GM23338 (cell line): ENCODE results near the gene TUBA4B. TPM values are rescaled to one million over a fixed set of nuclear protein-coding genes. Genes with fewer than 3 reads are reported as not detected.

Source experiments
- ATAC-seq: fragments of 200-7000 bp; cut with Tn5 transposase; 3 replicates; pipeline ENCODE4 v1.9.1; 2020
- DNase-seq: peaks from one replicate; pipeline ENCODE4 v3.0.0-alpha.2; 2015; ENCODE audit warnings: low spot score
- H2AFZ ChIP-seq: fragments of 200-600 bp; sonication (generic); 2 replicates; pipeline ENCODE4 v1.8.0; 2016; ENCODE audit warnings: antibody characterized with exemption, mild to moderate bottlenecking, moderate library complexity
- H3F3A ChIP-seq: fragments of 200-600 bp; sonication (generic); replicated peaks from 2 replicates; pipeline ENCODE4 v1.8.0; 2017; ENCODE audit warnings: antibody characterized with exemption, mixed run types, low read depth
- H3K27ac ChIP-seq: fragments of 200-600 bp; sonication (generic); 2 replicates; pipeline ENCODE4 v1.6.1; 2016; ENCODE audit warnings: low read depth
- H3K27me3 ChIP-seq: fragments of 200-600 bp; sonication (generic); 2 replicates; pipeline ENCODE4 v1.8.0; 2016; ENCODE audit warnings: mild to moderate bottlenecking, mixed run types, moderate library complexity; ENCODE audit not compliant: insufficient read depth
- H3K36me3 ChIP-seq: fragments of 200-600 bp; sonication (generic); 2 replicates; pipeline ENCODE4 v1.8.0; 2016; ENCODE audit warnings: mild to moderate bottlenecking; ENCODE audit not compliant: insufficient read depth
- H3K4me1 ChIP-seq: fragments of 200-600 bp; sonication (generic); 2 replicates; pipeline ENCODE4 v1.8.0; 2016; ENCODE audit warnings: mild to moderate bottlenecking, moderate library complexity; ENCODE audit not compliant: insufficient read depth
- H3K4me2 ChIP-seq: fragments of 200-600 bp; sonication (generic); 2 replicates; pipeline ENCODE4 v1.7.1; 2017; ENCODE audit warnings: mixed run types
- H3K4me3 ChIP-seq: fragments of 200-600 bp; sonication (generic); 2 replicates; pipeline ENCODE4 v1.6.1; 2016; ENCODE audit warnings: mixed run types
- H3K79me2 ChIP-seq: fragments of 200-600 bp; sonication (generic); replicated peaks from 2 replicates; pipeline ENCODE4 v1.8.0; 2017; ENCODE audit warnings: mild to moderate bottlenecking; ENCODE audit not compliant: insufficient read depth
- H3K9me2 ChIP-seq: fragments of 200-600 bp; sonication (generic); 2 replicates; pipeline ENCODE4 v1.8.0; 2017; ENCODE audit not compliant: insufficient read depth
- H4K20me1 ChIP-seq: fragments of 200-600 bp; sonication (generic); replicated peaks from 2 replicates; pipeline ENCODE4 v1.8.0; 2017; ENCODE audit warnings: mild to moderate bottlenecking; ENCODE audit not compliant: insufficient read depth
- H3K27ac Mint-ChIP-seq: 2 replicates; pipeline ENCODE4 v1.8.0; 2020; ENCODE audit warnings: inconsistent platforms, mild to moderate bottlenecking, moderate library complexity, mixed read lengths
- H3K27me3 Mint-ChIP-seq: 3 replicates; pipeline ENCODE4 v1.8.0; 2022; ENCODE audit warnings: low read depth, mild to moderate bottlenecking, moderate library complexity, mixed read lengths, inconsistent platforms; ENCODE audit not compliant: insufficient read depth, poor library complexity
- H3K36me3 Mint-ChIP-seq: 3 replicates; pipeline ENCODE4 v1.8.0; 2021; ENCODE audit warnings: low read depth, mild to moderate bottlenecking, inconsistent platforms, moderate library complexity, mixed read lengths
- H3K4me1 Mint-ChIP-seq: 3 replicates; pipeline ENCODE4 v1.8.0; 2020; ENCODE audit warnings: mild to moderate bottlenecking, inconsistent platforms, mixed read lengths
- H3K4me3 Mint-ChIP-seq: 3 replicates; pipeline ENCODE4 v1.8.0; 2021; ENCODE audit warnings: moderate library complexity, mild to moderate bottlenecking, inconsistent platforms, mixed read lengths
- H3K9me3 Mint-ChIP-seq: 3 replicates; pipeline ENCODE4 v1.8.0; 2020; ENCODE audit warnings: moderate library complexity, mild to moderate bottlenecking, inconsistent platforms, mixed read lengths
- EZH2 ChIP-seq: fragments of 200-600 bp; sonication (generic); IDR thresholded peaks from one replicate; pipeline ENCODE4 v1.8.0; 2017; ENCODE audit warnings: antibody characterized with exemption, mild to moderate bottlenecking, low read depth; ENCODE audit not compliant: unreplicated experiment
- EZH2phosphoT487 ChIP-seq: fragments of 200-600 bp; sonication (generic); IDR thresholded peaks from one replicate; pipeline ENCODE4 v1.8.1; 2018; ENCODE audit warnings: antibody characterized with exemption; ENCODE audit not compliant: unreplicated experiment
- POLR2AphosphoS5 ChIP-seq: IDR thresholded peaks from 2 replicates; pipeline ENCODE4 v1.6.1; 2016; ENCODE audit warnings: antibody characterized with exemption, low read depth
- polyA plus RNA-seq: library from polyadenylated mRNA; unstranded; fragments of >200 nt; fragmentation: Nextera tagmentation; extraction: Ambion mirVana; gene quantifications from 2 replicates; pipeline ENCODE4 v1.2.1, GENCODE V29; 2016
- total RNA-seq: library from RNA; depleted of rRNA; stranded (reverse); fragments of >200 nt; shearing (Covaris generic); gene quantifications from 2 replicates; pipeline ENCODE4 v1.2.3, GENCODE V29; 2014
- TF ChIP-seq, protein P1 (sequence below): fragments of 250-450 bp; sonication (Bioruptor Pico); IDR thresholded peaks from 2 replicates; pipeline ENCODE4 v1.5.0; 2020; ENCODE audit warnings: mild to moderate bottlenecking, moderate library complexity

TUBA4B gene
- total and polyA plus RNA-seq, 2 experiments from 2014 or later, result 0.14 TPM; not detected in 1

GRCh38 chr2:219297766-219298456, 44.9 kb downstream of the TUBA4B start:
- H3K9me3 Mint-ChIP-seq, result no peaks in the 10 kb centered on the region; the same call in 1 of the 3 replicates
- no peaks in the 10 kb centered on the region; the same call in 2 of the 3 replicates for H3K36me3 Mint-ChIP-seq
- no peak overlapping the region for H3K27ac ChIP-seq
- H2AFZ ChIP-seq, result no peak overlapping the region
- peaks cover 36% of the 10 kb centered on the region for H3K27me3 Mint-ChIP-seq
- no peaks in the 10 kb centered on the region for H4K20me1 ChIP-seq
- no peak for ATAC-seq
- no peak overlapping the region for H3K4me2 ChIP-seq
- peaks cover 9% of the 10 kb centered on the region for H3K4me1 ChIP-seq
- no peaks in the 10 kb centered on the region for H3K36me3 ChIP-seq
- TF ChIP-seq POLR2AphosphoS5 (no peak), EZH2 (no peak), EZH2phosphoT487 (no peak)
- TF ChIP-seq, protein P1, sequence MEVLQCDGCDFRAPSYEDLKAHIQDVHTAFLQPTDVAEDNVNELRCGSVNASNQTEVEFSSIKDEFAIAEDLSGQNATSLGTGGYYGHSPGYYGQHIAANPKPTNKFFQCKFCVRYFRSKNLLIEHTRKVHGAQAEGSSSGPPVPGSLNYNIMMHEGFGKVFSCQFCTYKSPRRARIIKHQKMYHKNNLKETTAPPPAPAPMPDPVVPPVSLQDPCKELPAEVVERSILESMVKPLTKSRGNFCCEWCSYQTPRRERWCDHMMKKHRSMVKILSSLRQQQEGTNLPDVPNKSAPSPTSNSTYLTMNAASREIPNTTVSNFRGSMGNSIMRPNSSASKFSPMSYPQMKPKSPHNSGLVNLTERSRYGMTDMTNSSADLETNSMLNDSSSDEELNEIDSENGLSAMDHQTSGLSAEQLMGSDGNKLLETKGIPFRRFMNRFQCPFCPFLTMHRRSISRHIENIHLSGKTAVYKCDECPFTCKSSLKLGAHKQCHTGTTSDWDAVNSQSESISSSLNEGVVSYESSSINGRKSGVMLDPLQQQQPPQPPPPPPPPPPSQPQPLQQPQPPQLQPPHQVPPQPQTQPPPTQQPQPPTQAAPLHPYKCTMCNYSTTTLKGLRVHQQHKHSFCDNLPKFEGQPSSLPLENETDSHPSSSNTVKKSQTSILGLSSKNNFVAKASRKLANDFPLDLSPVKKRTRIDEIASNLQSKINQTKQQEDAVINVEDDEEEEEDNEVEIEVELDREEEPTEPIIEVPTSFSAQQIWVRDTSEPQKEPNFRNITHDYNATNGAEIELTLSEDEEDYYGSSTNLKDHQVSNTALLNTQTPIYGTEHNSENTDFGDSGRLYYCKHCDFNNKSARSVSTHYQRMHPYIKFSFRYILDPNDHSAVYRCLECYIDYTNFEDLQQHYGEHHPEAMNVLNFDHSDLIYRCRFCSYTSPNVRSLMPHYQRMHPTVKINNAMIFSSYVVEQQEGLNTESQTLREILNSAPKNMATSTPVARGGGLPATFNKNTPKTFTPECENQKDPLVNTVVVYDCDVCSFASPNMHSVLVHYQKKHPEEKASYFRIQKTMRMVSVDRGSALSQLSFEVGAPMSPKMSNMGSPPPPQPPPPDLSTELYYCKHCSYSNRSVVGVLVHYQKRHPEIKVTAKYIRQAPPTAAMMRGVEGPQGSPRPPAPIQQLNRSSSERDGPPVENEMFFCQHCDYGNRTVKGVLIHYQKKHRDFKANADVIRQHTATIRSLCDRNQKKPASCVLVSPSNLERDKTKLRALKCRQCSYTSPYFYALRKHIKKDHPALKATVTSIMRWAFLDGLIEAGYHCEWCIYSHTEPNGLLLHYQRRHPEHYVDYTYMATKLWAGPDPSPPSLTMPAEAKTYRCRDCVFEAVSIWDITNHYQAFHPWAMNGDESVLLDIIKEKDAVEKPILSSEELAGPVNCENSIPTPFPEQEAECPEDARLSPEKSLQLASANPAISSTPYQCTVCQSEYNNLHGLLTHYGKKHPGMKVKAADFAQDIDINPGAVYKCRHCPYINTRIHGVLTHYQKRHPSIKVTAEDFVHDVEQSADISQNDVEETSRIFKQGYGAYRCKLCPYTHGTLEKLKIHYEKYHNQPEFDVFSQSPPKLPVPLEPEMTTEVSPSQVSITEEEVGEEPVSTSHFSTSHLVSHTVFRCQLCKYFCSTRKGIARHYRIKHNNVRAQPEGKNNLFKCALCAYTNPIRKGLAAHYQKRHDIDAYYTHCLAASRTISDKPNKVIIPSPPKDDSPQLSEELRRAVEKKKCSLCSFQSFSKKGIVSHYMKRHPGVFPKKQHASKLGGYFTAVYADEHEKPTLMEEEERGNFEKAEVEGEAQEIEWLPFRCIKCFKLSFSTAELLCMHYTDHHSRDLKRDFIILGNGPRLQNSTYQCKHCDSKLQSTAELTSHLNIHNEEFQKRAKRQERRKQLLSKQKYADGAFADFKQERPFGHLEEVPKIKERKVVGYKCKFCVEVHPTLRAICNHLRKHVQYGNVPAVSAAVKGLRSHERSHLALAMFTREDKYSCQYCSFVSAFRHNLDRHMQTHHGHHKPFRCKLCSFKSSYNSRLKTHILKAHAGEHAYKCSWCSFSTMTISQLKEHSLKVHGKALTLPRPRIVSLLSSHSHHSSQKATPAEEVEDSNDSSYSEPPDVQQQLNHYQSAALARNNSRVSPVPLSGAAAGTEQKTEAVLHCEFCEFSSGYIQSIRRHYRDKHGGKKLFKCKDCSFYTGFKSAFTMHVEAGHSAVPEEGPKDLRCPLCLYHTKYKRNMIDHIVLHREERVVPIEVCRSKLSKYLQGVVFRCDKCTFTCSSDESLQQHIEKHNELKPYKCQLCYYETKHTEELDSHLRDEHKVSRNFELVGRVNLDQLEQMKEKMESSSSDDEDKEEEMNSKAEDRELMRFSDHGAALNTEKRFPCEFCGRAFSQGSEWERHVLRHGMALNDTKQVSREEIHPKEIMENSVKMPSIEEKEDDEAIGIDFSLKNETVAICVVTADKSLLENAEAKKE, result no peak
- no peak for DNase-seq
- peaks cover 12% of the 10 kb centered on the region for H3K4me1 Mint-ChIP-seq
- H3K4me3 Mint-ChIP-seq, result no peak overlapping the region
- H3K27ac Mint-ChIP-seq, result no peak overlapping the region
- no peaks in the 10 kb centered on the region for H3K9me2 ChIP-seq
- peaks cover 5% of the 10 kb centered on the region; the same call in 1 of the 2 replicates for H3F3A ChIP-seq
- peaks cover 19% of the 10 kb centered on the region for H3K27me3 ChIP-seq
- H3K79me2 ChIP-seq, result no peaks in the 10 kb centered on the region
- H3K4me3 ChIP-seq, result no peak overlapping the region
